ENCODE results near the gene CCL5.

The CCL5 gene

GRCh38 chr17:35894206-35894605 lies 14.0 kb upstream of the CCL5 start:
- TF ChIP-seq TAF1 (IDR thresholded peaks at IDR 0.05; ENCODE audit: borderline replicate concordance, insufficient read depth, low read length) (no peak), POLR2AphosphoS5 (IDR thresholded peaks at IDR 0.05; ENCODE audit: low read depth, low read length) (no peak), REST (IDR thresholded peaks at IDR 0.05; ENCODE audit: insufficient read depth in 1 of 2, low read depth in 2 of 2, low read length in 2 of 2) (no peak), FOXP2 (optimal IDR thresholded peaks at IDR 0.05; ENCODE audit: borderline replicate concordance, extremely low read depth, extremely low read length, insufficient read depth) (no peak), SIN3A (IDR thresholded peaks at IDR 0.05; ENCODE audit: borderline replicate concordance, insufficient read depth, low read length) (no peak)

GRCh38 chr17:35893751-35894150 lies 13.6 kb upstream of the CCL5 start:
- no peak for TF ChIP-seq REST (IDR thresholded peaks at IDR 0.05; ENCODE audit: insufficient read depth in 1 of 2, low read depth in 2 of 2, low read length in 2 of 2)
- TF ChIP-seq SIN3A (IDR thresholded peaks at IDR 0.05; ENCODE audit: borderline replicate concordance, insufficient read depth, low read length) = no peak
- no peak for TF ChIP-seq TAF1 (IDR thresholded peaks at IDR 0.05; ENCODE audit: borderline replicate concordance, insufficient read depth, low read length)
- TF ChIP-seq POLR2AphosphoS5 (IDR thresholded peaks at IDR 0.05; ENCODE audit: low read depth, low read length) = no peak
- TF ChIP-seq FOXP2 (optimal IDR thresholded peaks at IDR 0.05; ENCODE audit: borderline replicate concordance, extremely low read depth, extremely low read length, insufficient read depth) = no peak

GRCh38 chr17:35892091-35893035 lies 12.2 kb upstream of the CCL5 start:
- no peak for TF ChIP-seq FOXP2 (optimal IDR thresholded peaks at IDR 0.05; ENCODE audit: borderline replicate concordance, extremely low read depth, extremely low read length, insufficient read depth)
- TF ChIP-seq POLR2AphosphoS5 (IDR thresholded peaks at IDR 0.05; ENCODE audit: low read depth, low read length) = no peak
- TF ChIP-seq REST (IDR thresholded peaks at IDR 0.05; ENCODE audit: insufficient read depth in 1 of 2, low read depth in 2 of 2, low read length in 2 of 2) = no peak
- no peak for TF ChIP-seq TAF1 (IDR thresholded peaks at IDR 0.05; ENCODE audit: borderline replicate concordance, insufficient read depth, low read length)
- TF ChIP-seq SIN3A (IDR thresholded peaks at IDR 0.05; ENCODE audit: borderline replicate concordance, insufficient read depth, low read length) = no peak

GRCh38 chr17:35891269-35891668 lies 11.1 kb upstream of the CCL5 start:
- TF ChIP-seq REST (IDR thresholded peaks at IDR 0.05; ENCODE audit: insufficient read depth in 1 of 2, low read depth in 2 of 2, low read length in 2 of 2) (no peak), FOXP2 (optimal IDR thresholded peaks at IDR 0.05; ENCODE audit: borderline replicate concordance, extremely low read depth, extremely low read length, insufficient read depth) (no peak), SIN3A (IDR thresholded peaks at IDR 0.05; ENCODE audit: borderline replicate concordance, insufficient read depth, low read length) (no peak), POLR2AphosphoS5 (IDR thresholded peaks at IDR 0.05; ENCODE audit: low read depth, low read length) (no peak), TAF1 (IDR thresholded peaks at IDR 0.05; ENCODE audit: borderline replicate concordance, insufficient read depth, low read length) (no peak)

Data from PFSK-1 (cell line).